NCI-H446 (cell line): ENCODE results near the gene ZNRF3.
"Not testable (repeated sequence)": the region's sequence is repeated elsewhere in the genome, so short reads cannot be mapped to it uniquely, and the experiment has no call there.

Experiments used
- DNase-seq, 2 experiments: peaks; one replicate each; lab custom pipeline; 2025; lab: John Stamatoyannopoulos, UW

Gene ZNRF3

DNA sequence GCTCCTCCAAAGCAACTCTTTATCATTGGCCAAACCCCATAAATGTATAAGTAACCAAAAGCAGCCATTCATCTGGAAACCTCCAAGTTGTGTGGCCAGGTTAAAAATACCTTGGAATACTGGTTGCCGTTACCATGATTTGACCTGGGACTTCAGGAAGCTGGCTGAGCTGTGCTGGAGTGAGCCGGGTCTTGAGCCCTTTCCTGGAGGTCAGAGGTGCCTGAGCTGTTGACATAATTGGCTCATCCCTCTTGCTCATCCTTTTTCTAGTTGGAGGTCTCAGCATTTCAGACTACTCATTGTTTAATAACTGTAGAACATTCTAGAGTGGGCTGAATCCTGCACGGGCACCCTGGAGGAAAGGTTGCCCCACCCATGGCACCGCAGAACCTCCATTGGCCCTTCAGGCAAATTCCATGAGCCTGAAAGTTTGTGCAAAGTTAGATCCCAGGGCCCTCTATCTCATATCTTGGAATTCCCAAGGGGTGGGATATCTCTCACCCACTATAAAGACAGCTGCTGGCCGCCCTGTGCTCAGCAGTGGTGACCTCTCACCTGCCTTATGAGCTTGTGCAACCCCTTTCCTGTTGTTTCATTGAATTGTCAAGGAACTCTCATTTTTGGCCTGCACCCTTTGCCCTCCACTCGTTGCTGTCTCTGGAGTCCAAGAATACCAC is 101.2 kb downstream of the ZNRF3 start:
- DNase-seq, result no peak

DNA sequence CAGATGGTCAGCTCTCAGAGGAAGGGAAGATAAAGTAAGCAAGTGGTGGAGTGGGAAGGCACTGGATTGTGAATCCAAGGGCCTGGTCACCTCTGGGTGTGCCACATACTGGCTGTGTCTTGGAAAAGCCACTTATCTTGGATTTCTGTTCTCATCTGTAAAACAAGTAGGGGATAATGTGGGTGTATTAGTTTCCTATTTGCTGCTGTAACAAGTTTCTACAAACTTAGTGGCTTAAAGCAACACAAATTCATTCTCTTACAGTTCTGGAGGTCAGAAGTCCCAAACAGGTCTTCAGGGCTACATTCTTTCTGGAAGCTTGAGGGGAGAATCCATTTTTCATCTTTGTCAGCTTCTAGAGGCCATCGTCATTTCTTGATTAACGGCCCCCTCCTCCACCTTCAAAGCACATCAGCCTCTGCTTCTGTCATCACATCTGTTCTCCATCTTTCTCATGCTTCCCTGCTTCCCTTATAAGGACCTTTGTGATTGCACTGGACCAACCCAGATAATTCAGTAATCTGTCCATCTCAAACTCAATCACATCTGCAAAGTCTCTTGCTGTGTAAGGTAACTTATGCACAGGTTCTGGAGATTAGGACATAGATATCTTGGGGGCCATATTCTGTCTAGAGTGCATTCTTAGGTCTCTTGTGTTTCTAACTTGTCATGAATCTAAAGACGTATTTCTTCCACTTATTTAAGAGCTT is 102.4 kb downstream of the ZNRF3 start:
- no peak for DNase-seq

DNA sequence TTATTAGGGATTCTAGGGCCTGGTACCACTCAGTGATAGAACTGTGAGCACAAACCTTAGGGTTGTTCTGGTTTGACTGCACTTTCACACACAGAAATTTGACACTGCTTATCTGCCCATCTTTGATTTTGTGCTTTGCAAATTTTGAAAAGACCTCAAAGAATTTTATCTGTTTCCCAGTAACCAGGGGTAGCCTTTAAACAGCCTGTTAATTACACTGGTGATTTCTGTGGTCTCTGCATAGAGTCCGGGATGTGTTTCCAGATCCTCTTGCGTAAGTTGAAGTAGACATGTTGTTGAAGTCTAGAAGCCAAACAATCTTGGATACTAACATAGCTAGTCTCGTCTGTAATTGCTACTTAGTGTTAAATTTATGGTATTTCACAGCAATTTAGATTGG is 103.0 kb downstream of the ZNRF3 start:
- DNase-seq, result no peak

DNA sequence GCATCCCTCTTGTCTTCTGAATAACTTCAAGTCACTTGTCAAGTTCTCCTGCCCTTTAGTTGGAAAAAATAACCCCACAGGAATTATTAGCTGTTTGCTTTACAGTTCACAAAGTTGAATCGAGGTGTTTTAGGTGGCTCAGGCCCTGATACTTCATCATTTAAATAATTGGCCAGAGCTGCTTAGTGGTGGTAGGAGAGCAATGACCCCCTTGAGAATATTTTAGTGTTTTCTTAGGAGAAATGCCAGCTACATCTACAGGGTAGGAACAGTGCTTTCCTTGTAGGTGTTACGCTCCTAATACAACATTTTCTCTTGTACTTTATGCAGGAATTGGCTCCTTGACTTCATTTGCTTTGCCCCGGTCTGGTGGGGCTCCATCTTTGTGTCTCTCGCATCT is 105.1 kb downstream of the ZNRF3 start:
- no peak for DNase-seq

DNA sequence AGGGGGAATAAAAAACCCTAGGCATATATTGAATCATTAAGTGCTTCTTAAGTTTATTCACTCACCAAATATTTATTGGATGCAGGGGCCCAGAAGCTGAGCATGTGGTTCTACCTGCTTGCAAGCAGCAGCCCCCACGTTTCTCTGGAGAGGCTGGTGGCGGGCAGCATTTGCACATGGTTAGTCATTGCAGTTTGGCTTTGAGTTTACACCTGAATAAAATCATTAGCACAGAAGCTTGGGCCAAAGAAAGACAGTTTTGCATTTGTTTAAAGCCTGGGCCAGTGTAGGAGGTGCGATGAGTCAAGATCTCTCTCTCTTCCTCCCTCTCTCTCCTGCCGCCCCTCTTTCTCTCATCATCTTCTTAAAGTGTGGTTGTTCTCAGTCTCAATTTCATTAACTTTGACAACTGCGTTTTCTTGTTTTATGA is 105.7 kb downstream of the ZNRF3 start:
- DNase-seq, result no peak

DNA sequence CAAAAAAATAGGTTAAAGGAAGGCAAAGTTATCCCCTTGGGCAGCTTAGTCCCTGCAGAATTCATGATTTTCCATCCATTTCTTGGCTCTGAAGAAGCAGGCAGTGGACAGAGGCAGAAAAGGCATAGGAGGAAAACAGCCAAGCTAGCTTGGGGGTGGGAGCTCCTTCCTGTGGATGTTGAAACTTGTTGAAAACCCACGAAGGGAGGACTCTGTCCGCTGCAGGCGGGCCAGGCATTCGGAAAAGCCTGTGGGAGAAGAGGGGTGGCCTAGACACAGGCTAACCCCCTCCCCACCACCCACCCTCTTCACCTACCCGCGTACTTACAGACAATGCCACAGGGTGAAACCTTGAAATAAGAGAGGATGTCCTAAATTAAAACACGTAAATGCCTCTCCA is 106.1 kb downstream of the ZNRF3 start:
- no peak for DNase-seq

DNA sequence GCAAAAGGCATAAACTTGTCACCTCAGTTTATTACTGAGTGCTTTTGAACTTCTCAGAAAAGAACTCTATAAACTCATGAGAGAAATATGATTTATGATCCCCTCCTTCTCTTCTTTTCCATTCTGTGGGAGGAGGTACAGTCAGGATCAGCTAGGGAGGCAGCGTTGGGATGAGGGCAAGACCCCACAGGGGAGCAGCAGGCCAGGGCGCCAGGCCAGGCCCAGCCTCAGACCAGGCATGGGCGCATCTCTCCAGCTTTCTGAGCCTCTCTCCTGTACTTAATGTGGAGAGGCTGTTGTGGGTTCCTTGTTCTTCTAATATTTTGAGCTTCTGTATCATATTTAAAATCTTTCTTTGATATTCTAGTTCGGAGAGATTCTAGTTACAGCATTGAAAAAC is 106.5 kb downstream of the ZNRF3 start:
- no peak for DNase-seq

DNA sequence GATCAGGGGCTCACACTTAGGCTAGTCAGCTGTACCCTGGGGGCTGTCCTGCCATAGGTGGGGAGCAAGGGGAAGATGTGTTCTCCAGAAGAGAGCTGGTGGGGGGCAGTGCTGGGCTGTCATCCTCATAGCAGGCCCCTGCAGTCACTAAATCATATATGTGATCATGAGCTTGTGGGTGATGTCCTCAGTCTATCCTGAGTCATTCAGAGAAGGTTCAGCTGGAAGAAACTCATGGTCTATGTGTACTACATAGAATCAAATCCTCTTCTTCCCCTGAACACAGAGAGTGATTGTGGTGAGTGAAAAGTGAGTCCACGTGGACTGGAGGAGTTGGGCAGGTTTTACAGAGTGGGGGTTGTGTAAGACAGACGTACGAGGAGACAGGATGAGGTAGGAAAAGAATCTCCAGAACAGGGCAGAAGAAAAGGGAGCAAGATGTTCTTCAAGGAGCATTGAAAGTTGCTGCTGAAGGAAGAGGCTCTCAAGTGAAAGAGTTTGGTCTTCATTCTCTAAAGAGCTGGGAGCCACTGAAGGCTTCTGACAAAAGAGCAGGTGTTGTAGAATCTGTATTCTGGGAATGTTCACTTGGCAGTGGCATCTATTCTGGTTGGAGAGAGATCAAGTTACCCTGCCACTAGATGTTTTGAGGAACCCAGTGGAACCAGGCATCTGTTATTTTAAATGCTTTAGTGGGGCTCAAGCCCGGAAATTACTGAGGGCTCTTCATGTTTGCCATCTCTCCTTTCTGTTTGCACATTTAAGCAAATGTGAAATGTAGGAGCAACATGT is 109.4 kb downstream of the ZNRF3 start:
- DNase-seq, result no peak

DNA sequence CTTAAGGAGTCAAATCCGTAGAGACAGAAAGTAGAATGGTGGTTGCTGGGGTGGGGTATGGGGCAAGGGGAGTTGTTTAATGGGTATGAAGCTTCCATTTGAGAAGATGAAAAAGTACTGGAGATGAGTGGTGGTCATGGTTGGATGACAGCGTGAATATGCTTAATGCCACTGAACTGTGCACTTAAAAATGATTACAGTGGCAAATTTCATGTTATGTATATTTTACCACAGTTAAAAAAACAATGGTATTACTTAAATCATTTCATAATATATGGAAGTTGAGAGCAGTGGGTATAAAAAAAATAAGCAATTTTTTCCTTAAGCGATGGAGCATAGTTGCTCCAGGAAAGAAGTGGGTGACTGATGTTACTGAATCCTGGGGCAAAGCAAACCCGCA is 111.2 kb downstream of the ZNRF3 start:
- DNase-seq, result no peak

DNA sequence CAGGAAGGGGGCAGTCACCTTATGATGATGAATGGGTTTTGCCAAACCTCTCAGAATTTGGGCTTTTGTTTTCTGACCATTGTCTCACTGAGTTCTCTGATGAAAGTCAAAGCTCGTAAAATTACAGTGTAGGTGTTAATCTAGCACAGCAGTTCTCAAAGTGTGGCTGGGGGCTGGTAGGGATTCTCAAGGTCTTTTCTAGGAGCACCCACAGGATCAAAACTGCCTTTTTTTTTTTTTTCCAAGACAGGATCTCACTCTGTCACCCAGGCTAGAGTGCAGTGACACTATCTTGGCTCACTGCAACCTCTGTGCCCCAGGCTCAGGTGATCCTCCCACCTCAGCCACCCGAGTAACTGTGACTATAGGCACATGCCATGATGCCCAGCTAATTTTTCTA is 112.2 kb downstream of the ZNRF3 start:
- no peak for DNase-seq

DNA sequence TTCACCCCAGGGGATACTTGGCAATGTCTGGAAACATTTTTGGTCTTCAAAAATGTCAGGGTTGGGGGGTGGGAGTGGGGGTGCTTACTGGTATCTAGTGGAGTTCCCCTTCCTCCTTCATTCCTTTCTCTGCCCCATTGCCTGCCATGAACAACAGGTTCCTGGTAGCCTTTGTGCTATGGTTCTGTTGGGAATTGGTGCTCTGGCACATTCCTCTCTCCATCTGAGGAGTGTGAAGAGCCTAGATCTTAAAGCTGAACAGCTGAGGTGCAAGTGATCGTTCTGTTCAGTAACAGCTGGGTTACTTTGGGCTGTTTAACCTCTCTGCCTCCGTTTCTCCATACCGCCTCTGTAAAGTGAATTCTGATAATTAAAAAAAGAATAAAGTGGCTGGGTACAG is 114.0 kb downstream of the ZNRF3 start:
- DNase-seq, result no peak

DNA sequence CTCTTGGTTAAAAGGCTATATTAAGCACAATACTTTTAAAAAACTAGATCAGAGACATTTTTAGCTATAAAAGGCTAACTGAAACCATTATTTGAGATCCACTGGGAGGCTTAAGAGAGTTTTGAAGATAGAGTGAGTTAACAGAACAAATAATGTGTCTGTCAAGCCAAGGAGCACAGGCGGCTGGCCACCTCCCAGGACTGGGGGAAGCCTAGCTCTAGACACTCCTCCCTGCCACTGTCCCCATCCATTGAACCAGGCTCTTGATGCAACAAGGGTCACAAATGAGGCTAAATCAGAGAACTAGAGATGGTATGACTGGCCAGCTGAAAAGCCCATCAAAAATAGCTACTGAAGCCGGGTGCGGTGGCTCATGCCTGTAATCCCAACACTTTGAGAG is 115.3 kb downstream of the ZNRF3 start:
- no peak for DNase-seq

DNA sequence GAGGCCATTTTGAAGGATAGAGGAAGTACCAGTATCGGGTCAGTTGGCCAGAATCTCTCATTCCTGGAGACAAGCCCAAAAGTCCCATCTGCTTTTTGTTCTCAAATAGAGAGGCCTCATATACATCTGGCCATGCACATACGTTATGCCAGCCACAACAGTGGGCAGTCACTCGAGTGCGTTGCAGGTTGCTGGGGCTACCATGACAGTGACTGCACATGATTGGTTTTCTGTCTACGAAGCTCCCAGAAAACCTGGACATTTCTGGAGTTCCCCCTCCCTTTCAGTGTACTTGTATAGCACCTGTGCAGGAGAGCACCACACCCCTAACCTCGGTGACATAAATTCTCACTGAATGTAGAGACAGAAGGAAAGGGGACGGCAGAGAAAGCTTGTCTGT is 116.1 kb downstream of the ZNRF3 start:
- peak in 1 of 2 experiments; percentile 65 for DNase-seq

DNA sequence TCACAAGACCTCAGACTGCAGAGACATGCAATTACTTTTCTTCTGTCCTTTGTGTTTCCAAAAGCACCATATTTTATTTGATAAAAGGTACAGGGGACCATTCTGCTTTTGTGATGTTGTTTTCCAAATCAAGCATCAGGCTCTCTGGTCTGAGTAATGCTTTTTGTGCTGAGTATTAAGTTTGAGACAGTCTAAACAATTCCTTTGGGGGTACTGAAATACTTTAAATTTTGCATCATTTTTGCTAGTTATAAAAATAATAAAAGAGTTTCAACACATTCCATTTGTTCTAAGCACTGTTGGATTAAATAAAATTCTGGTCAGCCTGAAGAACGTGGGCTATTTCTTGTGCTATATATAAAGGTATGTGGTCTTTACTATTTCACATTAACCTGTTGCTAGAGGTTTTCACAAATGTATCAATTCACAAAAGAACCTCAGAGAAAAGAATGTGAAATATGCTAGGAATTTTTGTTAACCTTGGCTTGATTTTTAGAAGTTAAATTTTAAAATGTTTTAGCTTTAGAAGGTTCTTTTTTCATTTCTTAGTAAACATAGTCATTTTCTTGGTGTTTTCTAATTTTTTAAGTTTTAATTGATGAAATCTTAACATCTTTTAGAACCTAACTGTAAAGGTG is 116.7 kb downstream of the ZNRF3 start:
- no peak for DNase-seq

DNA sequence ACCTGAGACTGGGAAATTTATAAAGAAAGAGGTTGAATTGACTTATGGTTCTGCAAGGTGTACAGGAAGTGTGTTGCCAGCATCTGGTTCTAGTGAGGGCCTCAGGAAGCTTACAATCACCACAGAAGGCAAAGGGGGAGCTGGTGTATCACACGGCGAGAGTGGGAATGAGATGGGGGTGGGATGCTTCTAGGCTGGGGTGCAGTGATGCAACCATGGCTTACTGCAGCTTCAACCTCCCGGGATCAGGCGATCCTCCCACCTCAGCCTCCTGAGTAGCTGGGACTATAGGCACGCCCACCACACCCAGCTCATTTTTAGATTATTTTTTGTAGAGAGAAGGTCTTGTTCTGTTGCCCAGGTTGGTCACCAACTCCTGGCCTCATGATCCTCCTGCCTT is 117.3 kb downstream of the ZNRF3 start:
- no peak for DNase-seq

DNA sequence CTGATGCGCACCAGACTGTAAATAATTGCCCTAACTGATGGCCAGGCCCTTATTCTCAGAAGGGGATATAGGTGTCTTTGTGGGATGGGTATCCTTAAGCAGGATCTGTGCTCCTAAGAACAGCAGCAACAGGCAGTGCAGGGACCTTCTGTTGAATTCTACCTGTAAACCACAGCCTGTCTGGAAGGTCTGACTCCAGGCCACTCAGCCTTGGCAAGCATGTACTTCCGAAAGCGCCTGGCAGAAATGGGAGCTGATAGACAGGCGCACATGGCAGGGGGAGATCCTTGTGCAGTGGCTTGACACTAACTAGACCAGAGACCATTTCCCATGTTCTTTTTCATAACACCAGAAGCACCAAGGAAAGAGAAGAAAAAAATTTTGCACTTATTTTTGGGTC is 119.2 kb downstream of the ZNRF3 start:
- DNase-seq, result peak in 1 of 2 experiments; percentile 15

DNA sequence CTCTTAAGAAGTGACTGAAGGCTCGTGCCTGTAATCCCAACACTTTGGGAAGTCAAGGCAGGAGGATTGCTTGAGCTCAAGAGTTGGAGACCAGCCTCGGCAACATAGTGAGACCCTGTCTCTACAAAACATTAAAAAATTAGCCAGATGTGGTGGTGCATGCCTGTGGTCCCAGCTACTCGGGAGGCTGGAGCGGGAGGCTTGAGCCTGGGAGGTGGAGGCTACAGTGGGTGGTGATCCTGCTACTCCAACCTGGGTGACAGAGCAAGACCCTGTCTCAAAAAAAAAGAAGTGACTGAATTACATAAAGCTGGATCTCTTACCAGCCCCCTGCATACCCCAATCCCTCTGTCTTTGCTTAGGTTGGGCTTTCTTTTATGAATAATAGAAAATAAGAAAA is 120.2 kb downstream of the ZNRF3 start:
- DNase-seq, result no peak

DNA sequence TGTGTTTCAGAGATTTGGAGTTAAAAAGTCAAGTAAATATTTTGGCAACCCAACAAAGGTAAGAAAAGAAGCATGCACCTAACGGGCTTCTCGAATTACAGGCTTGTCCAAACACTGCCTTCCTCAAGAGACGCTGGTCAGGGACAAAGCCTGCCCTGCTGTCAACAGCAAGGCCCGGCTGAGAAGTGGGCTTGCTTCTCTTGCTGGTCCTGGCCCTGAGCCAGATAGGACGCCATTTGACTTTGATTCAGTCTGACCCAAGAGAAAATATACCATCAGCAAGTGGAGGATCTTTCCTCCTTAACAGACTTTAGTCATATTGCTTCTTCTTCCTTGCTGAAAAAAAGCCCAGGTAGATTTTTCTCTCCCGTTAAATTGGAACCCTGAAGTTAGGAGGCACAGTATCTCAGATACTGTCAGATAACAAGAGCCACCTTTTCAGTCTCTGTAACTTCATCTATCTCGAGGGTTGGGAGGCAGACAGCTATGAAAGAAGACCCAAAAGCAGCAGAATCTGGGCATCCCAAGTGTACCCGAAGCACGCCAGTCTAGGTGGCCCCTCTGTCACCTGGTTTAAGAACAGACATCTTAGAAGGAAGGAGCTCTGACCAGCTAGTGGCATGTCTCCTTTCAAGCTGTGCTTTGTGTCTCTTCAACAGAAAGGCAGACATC is 120.7 kb downstream of the ZNRF3 start:
- DNase-seq, result peak in 1 of 2 experiments; percentile 30

DNA sequence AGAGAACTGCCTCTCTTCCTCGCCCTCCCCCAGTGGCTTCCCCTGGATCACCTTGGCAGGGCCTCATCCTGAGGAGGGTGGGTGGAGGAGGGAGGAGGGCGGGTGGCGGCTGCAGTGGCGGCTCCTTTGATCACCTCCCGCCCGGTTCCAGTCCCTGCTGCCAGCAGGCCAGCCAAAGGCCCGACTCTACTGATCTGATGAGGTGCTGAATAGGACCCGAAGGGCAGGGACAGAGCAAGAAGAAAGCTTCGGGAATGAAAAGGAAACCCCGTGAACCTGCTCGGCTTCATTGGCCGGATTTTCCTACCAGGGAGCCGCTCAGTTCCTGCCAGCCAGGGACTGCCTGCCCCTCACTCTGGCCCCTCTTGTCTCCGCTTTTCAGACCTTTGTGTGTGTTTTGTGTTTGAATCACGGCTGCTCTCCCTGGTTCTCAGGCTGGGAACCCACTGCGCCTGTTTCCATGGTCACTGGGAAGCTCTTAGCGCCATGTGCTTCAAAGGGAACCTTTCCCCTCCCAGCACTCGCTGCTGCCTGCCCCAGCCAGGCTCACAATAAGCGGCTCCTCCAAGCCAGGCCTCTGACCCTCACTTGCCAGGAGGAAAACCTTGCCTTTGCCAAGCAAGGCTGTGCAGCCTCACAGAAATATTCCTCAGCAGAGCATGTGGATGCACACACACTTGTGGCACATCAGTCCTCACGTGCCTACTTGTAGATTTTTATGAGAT is 121.4 kb downstream of the ZNRF3 start:
- DNase-seq, result peak in 1 of 2 experiments; percentile 19

DNA sequence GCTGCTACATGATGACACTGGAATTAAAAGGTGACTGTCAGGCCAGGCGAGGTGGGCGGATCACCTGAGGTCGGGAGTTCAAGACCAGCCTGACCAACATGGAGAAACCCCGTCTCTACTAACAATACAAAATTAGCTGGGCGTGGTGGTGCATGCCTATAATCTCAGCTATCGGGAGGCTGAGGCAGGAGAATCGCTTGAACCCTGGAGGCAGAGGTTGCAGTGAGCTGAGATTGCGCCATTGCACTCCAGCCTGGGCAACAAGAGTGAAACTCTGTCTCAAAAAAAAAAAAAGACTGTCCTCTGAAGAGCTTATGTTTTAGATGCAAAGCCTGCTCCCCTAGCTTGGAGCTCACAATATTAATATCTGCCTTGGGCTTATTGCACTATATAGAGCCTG is 122.4 kb downstream of the ZNRF3 start:
- not testable (repeated sequence) for DNase-seq

DNA sequence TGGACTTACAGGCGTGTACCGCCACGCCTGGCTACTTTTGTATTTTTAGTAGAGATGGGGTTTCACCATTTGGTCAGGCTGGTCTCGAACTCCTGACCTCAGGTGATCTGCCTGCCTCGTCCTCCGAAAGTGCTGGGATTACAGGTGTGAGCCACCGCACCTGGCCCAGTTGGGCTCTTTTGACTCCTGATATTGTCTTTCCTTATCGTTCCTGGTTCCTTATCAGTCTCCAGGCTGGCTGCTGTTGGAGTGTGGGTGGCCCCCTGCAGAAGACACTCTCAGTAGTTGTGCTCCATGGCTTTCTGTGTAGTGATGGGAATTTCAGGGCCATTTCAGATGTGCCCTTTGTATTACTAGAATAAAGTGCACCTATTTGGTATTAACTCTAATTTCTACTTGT is 123.0 kb downstream of the ZNRF3 start:
- no peak for DNase-seq
